NCI-H774 (cell line): Measurements from ENCODE around the gene PTTG1.

ENCODE experiments used
- DNase-seq: peaks from one replicate; lab custom pipeline; 2025; lab: John Stamatoyannopoulos, UW

PTTG1 gene

GRCh38 chr5:160472482-160472881 lies 50.8 kb downstream of the PTTG1 start:
- DNase-seq = no peak

DNA sequence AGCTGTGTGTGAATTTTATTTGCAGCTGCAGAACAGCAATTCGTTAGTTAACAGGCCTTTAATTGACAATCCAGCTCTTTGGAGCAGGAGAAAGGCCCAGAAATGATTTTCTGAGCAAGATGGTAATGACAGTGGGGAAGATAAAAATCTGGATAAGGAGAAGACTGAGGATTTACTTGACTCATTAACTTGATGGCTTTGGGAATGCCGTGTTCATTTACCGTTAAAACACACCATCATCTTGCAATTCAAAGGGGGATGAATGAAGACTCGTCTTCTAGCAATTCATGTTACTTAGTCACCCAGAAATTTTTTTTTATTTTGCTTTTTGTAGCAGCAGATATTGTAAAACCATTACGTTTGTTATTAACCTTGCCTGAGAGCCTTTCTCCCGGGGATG lies 52.0 kb downstream of the PTTG1 start:
- DNase-seq = no peak

- DNase-seq = no peak
Observed at GRCh38 chr5:160474084-160474483, 52.4 kb downstream of the PTTG1 start.

DNA sequence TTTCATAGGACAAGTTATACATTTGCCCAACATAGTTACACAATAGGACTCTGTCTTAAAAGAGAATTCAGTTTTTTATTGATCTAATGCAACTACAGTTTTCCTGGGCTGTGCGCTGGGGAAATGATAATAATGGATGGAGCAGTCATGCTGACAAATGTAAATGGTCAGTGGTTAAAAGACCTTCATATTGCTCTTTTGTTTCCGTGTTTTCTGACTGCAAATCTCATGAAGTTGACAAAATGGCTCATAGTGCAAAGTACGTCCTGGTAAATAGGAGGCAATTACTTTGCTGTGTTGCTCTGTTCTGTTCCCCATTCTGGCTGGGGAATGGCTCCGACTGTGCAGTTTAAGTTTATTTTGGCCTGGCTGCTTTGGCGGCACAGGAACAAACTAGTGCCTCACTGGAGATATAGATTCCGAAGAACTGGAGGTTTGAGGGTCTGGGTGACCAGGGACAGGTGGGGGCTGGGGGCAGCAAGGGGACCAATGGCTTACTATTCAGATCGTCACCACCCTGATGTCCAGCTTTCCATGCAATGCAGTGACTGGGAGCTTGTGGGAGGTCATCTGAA lies 54.3 kb downstream of the PTTG1 start:
- no peak for DNase-seq

- DNase-seq = no peak
Observed at GRCh38 chr5:160477266-160477970, 55.8 kb downstream of the PTTG1 start.

GRCh38 chr5:160478163-160478562 lies 56.5 kb downstream of the PTTG1 start:
- no peak for DNase-seq
